HG03521 (cell line): Measurements from ENCODE around the gene HERC2.
"Not testable (repeated sequence)": the region's sequence is repeated elsewhere in the genome, so short reads cannot be mapped to it uniquely, and the experiment has no call there.

Source experiments
- ATAC-seq: cut with Tn5 transposase; IDR thresholded peaks from one replicate; pipeline ENCODE4 v1.9.1; 2021; ENCODE audit warnings: mild to moderate bottlenecking, moderate library complexity; ENCODE audit not compliant: unreplicated experiment

Gene HERC2

GRCh38 chr15:28136236-28136904 lies 185.6 kb downstream of the HERC2 start:
- ATAC-seq = peak; percentile 96

GRCh38 chr15:28133281-28133680 lies 188.7 kb downstream of the HERC2 start:
- no peak for ATAC-seq

DNA sequence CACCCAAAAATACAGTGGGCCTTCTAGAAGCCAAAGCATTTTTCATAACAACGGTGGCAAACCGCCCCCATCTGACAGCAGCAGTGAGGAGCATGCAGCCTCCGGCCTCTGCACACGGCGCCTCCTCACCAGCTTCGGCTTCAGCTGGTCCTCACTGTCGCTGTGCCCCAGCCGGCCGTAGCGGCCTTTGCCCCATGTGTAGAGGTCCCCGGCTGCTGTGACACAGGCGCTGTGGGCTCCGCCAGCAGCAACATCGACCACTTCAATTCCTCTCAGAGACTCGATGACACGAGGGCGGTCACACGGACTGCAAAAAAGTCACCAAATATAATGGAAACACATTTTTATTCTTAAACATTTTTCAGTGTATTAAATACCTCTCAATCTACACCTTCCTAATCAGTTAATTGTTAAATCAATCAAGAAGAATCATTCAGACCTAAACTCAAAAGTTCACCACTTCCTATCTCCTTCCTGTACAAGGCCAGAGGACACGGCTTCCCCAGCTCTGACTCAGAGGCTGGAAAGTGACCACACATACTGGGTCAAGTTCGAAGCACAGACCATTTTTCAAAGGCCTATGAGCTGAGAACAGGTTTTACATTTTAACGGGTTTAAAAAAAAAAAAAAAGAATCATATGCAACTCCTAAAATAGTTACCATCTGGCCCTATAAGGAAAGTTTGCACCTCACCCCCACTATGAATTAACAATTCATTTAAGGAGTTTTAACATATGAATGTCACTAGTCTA lies 189.3 kb downstream of the HERC2 start:
- ATAC-seq = no peak

DNA sequence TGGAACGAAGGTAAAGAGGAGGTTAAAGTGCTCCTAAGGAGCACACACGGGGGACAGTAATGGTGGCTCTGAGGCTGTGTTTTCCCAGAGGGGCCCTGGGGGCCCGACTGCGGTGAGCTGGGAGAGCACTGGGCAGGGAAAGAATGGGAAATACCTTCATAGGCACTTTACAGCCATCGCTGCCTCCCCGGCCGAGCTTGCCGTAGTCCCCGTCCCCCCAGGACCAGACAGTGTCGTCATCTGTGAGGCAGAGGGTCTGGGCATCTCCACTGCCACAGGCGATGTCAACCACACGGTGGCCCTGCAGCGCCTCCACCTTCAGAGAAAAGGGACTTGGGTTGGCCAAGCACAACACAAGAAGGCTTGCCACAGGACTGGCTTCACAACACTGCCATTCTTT lies 190.0 kb downstream of the HERC2 start:
- ATAC-seq = no peak

- no peak for ATAC-seq
Measured at GRCh38 chr15:28131400-28131799, 190.6 kb downstream of the HERC2 start.

- ATAC-seq = no peak
Measured at GRCh38 chr15:28130651-28131050, 191.3 kb downstream of the HERC2 start.

DNA sequence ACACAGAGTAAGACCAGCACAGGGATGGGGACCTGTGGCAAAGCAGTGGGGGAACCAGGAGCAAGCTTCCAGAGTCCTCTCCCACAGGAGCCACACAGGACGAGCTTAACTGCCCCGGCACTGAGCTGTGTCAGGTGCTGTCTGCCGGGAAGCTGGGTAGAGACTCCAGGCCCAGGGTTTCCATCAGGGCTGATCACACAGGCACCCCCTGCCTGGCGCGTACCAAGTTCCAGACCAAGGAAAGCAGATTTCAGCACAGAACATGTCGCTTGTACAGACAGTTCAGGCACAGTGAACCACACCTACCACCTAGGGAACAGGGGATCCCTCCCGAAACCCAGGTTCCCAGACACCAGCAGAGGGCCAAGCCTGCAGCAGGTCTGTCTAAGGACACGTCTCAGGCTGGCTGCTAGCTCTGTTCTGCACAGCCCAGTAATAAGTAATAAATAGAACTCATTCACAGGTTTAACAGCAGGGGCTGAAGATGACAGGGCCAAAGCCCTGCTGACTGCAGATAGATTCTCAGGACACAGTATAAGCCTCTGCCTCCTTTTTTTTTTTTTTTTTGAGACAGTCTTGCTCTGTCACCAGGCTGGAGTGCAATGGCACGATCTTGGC lies 192.6 kb downstream of the HERC2 start:
- ATAC-seq = no peak

GRCh38 chr15:28128031-28128430 lies 193.9 kb downstream of the HERC2 start:
- no peak for ATAC-seq

- ATAC-seq = no peak
Measured at GRCh38 chr15:28127036-28127435, 194.9 kb downstream of the HERC2 start.

DNA sequence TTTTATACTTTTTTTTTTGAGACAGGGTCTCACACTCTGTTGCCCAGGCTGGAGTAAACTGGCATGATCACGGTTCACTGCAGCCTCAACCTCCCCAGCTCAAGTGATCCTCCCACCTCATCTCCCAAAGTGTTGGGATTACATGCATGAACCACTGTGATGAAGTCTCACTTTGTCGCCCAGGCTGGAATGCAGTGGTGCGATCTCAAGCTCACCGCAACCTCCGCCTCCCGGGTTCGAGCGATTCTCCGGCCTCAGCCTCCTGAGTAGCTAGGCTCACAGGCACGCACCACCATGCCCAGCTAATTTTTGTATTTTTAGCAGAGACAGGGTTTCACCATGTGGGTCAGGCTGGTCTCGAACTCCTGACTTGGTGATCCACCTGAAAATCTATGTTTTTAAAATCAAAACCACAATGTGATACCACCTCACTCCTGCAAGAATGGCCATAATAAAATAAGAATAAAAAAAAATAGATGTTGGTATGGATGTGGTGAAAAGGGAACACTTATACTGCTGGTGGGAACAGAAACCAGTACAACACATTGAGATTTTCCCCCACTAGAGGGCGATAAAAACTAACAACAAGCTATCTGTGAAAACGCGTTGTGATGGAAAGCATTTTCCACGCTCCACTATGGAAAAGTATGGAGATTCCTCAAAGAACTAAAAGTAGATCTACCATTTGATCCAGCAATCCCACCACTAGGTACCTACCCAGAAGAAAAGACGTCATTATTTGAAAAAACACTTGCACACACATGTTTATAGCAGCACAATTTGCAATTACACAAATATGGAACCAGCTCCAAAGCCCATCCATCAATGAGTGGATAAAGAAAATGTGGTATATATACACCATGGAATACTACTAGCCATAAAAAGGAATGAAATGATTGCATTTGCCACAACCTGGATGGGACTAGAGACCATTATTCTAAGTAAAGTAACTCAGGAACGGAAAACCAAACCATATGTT lies 196.0 kb downstream of the HERC2 start:
- no peak for ATAC-seq

GRCh38 chr15:28124841-28125240 lies 197.1 kb downstream of the HERC2 start:
- ATAC-seq = no peak

GRCh38 chr15:28123408-28124023 lies 198.5 kb downstream of the HERC2 start:
- peak; percentile 65 for ATAC-seq

DNA sequence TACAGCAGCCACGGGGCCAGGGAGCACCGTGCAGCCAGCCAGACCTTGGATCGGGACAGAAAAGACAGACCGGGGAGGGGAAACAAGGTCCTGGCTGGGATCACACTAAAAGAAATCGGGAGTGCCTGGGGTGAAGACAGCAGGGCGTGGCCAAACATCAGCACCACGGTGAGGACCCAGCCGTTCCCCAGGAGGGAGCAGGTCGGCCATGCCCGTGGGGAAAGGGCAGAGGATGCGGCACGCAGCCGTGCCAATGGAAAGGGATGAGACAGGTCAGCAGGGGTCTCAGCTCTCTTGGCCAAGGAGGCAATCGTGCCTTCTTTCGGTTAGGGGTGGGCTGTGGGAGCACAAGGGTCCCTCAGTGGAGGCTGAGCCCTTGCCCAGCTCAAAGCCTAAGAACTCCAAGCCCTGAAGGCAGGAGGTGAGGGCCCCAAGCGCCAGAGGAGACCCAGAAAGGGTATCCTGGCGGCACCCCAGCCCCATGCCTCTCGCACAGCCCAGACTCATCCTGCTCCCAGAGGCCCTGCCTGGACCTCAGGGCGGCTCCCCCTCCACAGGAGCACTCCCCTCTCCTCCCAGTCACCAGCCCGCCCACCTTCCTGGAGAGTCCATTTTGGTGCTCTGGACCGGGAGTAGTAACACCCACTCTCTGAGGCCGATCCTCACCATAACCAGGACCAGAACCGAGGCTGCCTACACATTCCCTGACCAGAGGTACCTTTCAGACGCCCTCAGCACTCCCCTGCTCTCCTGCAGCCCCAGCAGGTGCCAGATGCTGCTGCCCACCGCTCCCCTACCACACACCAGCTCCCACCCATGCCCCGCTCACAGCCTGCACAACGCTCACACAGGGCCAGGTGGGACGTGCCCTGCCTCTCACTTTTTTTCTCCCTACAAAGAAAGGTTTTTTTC lies 199.7 kb downstream of the HERC2 start:
- no peak for ATAC-seq

- ATAC-seq = not testable (repeated sequence)
Measured at GRCh38 chr15:28121577-28121976, 200.4 kb downstream of the HERC2 start.

- ATAC-seq = no peak
Measured at GRCh38 chr15:28120359-28120640, 201.7 kb downstream of the HERC2 start.

- no peak for ATAC-seq
Measured at GRCh38 chr15:28118531-28118930, 203.4 kb downstream of the HERC2 start.

- no peak for ATAC-seq
Measured at GRCh38 chr15:28118083-28118482, 203.9 kb downstream of the HERC2 start.

- no peak for ATAC-seq
Measured at GRCh38 chr15:28117432-28117990, 204.5 kb downstream of the HERC2 start.
